ENCODE data around the gene DIDO1.

Gene DIDO1

DNA sequence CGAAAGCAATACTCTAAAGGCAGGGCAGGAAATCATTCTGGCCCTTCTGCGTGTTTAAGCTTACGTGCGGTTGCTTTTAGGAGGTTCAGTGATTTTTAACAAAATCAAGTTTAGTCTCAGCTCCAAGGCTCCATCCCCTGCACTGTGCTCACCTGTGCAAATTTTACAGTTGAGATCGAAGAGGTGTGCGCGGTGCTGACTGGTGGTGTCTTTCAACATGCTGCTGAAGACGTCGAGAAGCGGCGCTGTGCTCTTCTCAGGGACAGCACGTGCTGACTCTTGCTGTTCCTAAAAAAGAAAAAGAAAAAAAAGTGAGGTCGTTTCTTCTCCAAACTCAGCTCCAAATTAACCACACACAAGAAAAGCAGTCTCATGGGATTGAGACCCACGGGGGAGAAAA lies 32.0 kb downstream of the DIDO1 start:
- no peak for DNase-seq (ENCODE audit: low spot score)

DNA sequence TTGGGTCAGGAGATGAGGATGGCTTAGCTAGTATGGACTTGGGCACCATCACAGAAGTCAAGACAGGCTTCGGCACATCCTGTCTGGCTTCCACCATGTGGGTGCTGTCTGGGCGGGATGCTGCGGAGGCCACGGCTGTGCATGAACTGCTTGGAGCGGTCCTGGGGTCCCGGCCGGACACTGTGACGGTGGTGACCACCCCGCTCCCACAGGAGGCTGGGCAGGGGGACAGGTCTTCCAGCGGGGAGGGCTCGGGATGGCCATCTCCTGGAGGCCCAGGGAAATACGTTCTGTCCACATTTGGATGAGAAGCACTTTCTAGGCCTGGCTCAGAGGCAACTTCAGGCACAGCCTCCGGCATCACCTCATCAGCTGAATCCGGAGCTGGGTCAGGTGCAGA lies 32.6 kb downstream of the DIDO1 start:
- DNase-seq (ENCODE audit: low spot score) = no peak

DNA sequence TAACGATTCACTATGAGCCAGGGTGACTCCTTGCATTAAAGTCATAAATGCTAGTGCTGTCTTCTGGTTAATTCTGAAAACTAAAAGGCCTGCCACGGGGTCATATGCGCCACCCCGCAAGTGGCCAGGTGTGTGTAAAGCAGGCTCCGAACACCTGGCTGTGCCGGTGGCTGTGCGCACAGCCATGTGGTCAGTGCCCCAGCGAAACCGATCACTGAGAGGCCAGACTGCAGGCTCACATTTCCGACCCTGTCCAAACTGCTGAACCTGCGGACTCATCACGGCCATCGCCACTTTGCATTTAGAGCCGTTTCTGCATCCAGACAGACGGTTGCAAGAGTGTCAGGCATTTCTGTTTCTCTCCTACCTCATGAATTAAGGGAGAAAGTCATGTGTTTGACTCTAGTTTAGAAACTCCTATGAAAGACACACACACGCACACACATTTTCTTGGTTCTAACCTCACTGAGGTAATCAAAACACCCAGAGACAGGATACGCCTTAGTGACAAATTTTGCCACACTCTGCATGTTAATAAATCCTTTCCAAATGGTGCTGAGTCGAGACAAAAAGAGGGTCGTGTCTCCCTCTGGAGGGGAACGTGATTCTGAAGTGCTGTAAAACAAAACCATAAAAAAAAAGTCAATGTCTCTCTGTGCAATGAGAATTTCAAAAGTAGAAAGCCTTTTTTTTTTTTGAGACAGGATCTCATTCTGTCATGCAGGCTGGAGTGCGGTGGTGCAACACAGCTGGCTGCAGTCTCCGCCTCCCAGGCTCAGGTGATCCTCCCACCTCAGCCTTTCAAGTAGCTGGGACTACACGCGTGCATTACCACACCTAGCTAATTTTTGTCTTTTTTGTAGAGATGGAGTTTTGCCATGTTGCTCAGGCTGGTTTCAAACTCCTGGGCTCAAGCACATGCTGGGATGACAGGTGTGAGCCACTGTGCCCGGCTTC lies 33.7 kb downstream of the DIDO1 start:
- DNase-seq (ENCODE audit: low spot score) = no peak

DNA sequence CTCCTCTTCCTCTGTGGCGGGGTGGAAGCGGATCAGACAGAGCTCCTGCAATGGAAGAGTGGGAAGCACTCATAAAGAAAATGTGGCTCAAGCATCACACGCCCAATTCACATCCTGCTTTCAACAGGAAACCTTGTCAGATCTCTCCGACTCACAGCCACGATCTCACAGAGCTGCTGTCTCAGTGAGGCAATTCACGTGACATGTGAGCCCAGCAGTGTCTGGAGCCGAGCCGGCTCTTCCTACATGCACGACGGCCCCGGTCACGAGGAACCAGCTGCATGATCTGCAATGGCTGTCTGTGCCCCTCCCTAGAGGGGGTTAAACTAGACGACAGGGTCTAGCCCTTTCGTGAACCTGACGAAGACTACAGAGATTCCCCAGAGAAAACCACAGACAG lies 35.2 kb downstream of the DIDO1 start:
- DNase-seq (ENCODE audit: low spot score) = no peak

DNA sequence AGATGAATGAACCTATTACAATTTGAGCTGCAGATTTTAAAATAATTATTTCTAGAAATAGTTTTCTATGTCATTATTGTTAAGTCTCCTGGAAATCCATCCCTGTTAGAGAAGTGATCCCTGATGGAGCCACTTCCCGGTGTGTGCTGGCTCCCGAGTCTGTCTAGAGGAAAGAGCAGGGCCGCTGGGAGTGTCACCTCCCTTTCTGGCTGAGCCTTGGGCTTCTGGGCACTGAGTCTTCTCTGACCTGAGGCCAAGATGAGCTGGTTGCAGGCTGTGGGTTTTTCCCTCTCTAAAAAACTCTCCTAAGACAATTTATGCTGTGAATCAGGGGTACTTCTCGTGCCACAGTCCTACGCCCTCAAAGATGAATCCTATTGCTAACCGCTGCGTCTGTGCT lies 35.9 kb downstream of the DIDO1 start:
- peak; percentile 31 for DNase-seq (ENCODE audit: low spot score)

DNA sequence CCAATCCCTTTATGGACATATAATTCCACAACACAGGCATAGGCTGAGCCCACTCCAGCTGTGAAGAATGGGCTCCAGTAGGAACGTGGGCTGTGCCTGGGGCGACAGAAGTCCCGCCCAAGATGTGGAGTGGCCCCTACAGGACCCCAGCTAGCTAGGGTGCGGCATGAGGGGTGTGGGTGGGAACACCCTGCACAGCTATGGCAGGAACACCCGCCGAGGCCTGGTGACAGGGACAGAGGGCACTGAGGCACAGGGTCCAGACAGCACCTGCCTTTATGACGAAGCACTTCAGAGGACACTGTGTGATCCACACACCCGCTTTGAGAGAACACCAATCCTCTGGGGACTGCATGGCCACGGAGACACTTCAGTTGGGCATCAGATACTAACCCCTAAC lies 36.4 kb downstream of the DIDO1 start:
- no peak for DNase-seq (ENCODE audit: low spot score)

DNA sequence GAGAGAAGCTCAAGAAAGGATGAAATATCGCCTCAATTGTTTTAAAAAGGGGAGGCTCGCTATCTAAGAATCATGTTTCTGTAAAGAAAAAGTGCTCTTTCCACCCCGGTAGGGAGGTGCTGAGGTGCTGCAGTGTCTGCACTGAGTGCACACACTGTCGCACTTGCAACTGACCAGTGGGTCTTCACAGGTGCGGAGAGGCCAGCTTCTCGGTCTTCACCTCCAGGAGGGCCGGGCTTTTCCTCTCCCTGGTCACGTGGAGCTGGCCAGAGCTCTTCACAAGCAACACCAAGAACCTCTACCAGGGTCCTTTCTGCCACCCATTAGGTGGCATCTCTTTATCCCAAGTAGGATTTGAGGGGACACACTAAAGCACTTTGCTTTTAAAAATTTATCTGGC lies 36.9 kb downstream of the DIDO1 start:
- no peak for DNase-seq (ENCODE audit: low spot score)

DNA sequence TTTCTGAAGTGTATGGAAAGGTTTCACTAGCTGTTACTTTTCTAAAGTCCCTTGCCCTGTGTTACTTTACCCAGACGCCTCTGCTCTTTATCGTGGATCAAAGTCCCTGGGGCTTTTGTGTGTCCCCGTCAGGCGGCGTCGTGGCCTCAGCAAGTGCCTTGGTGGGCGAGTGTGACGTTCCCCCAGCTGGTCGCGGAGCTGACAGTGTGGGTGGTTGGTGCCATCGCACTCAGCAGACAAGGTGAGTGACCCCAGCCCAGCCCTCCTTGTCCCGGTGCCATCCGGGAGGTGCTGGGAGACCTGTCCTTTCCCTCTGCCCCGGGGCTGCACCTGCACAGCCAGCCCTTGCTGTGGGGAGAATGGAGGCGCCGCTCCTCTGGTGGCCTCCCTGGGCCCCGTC lies 37.4 kb downstream of the DIDO1 start:
- no peak for DNase-seq (ENCODE audit: low spot score)

DNA sequence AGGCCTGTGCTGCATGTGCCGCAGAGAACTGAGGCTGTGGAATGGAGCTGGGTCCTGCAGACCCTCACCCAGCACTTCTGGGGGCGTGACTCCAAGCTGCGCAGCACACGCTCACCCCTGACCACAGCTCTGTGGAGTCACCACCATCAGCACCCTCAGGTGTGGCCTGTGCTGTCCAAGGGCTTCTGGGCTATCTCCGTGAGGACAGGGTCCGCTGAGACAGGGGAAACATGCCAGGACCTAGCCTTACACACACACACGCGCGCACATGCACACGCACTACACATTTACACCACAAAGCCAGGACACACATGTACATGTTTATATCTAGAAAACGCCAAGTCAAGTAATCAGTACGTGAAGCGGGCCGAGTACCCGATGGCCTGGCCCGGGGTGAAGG lies 37.9 kb downstream of the DIDO1 start:
- no peak for DNase-seq (ENCODE audit: low spot score)

DNA sequence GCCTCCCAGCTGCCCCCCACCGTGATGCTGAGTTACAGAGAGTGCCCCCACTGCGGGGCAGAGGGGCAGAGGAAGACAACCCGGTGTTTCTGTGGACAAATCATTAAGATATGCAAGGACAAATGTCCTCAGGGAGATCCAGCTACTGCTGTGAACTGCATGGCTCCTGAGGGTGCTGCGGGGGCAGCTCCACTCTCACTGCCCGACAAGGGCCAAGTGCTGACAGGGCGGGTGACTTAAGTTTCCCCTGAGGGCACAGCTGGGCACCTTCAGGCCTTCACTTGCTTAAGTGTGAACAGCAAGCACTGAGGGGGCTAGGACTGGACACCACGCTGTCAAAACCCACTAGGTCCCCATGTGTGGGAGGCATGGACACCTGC lies 38.5 kb downstream of the DIDO1 start:
- no peak for DNase-seq (ENCODE audit: low spot score)

DNA sequence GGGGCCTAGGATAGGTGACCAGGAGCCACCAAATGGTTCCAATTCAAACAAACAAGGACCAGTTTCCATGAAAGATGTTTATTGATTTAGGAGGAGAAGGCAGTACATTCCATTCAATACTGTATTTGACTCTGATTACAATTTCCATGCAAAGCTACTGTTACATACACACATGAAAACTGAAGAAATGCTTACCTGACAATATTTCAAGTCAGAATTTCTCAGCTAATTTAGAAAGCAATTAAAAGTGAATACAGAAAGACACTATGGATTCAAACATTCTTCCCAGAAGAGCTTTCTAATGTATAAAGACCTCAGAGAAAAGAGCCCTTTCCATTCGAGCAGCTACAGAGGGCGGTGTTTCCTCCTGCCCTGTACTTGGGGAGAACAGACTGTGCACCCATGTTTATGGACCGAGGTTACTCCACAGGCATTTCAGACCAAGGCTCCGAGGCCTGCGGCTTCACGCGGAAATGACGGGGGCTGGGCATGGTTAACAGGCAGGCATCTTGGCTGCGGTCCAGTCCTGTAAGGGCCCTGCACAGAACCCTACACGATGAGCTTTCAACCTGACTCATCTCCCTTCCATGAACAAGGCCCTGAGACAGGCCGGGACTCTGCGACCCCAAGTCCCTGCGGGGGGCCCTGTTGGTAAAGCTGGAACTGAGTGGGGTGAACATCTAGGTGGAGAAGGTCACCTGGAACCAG lies 39.0 kb downstream of the DIDO1 start:
- peak; percentile 39 for DNase-seq (ENCODE audit: low spot score)

DNA sequence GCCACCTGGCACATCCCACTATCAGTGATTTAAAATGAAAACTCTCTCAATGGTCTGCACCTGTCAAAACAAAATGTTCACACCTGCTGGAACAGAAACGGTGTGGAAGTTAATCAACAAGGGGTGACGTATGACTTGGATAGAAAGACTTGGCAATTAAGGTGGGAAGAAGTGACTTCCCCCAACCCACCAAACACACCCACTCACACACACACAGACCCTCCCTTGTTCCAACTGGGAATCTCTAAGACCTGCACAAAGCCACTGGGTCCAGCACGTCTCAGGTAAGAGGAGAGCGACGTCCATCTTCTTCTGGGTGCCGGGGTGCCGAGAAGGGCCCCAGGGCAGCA lies 39.6 kb downstream of the DIDO1 start:
- no peak for DNase-seq (ENCODE audit: low spot score)

DNA sequence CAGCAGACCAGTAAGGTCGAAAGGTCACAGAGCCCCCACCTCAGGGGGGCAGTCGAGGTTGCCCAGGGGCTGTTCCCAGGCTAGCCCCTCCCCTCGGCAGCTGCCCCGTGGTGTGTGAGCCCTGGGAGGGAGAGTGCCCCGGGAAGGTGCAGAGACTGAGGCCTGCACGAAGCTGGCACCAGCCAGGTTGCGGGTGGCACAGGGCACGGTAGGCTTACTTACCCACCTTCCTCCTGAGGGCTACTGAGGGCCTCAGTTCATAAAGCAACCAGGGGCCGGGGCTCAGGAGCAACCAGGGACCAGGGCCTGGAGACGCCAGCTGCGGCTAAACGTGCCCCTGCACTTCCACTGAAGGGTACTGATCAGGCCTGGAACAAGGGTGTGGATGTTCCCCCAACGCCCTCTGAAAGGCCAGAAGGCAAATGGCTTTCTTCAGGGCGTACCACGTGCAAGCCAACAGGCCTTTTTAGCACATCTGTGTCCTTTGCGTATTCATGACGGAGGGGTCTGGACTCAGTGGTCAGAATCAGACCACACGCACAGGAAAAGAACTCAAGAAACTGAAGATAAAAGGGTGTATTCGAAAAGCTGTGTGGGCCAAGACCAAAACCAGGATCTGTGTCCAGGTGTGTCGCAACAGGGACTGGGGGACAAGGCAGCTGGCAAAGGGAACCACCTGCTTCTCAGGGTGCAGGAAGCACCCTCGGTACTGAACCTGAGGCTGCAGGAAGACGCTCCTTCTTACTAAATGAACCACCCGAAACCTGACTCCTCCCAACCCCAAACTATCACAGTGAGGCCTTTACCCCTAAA lies 40.2 kb downstream of the DIDO1 start:
- no peak for DNase-seq (ENCODE audit: low spot score)

DNA sequence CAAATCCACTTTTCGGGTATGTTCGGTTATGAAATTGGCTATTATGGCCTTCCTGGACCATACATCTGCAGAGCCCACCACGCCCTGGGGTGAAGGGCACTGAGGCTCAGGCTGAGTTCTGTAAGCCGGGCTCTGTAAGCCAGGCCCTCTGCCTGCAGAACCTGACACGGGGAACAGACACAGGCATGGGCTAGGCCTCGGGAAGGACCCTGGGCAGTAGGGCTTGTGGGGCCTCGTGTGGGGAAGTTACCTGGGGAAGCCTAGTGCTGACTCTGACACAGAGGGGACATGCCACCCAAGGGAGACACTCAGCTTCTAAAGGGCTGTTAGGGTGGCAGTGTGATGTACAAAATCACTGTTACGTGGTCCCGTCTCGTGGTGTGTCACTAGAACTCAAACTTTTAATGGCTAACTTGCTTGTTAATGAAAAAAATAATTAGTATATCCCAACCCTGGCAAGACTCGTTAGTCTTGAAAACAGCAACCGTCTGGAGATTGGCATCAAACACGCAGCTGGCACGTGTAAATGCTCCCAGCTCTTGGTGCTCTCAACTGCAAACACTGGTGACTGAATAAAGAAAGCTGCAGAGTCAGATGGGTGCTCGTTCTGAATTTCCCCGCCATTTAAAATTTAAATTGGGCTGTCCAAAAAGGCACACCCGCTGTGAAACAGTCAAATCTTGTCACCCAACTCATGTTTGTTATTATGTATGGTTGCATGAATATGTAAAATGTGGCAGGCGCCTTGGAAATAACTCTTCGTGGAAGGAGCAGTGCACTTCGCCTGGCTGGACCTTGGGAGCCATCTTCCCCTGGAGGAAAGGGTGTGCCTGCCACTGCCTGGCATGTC lies 41.0 kb downstream of the DIDO1 start:
- DNase-seq (ENCODE audit: low spot score) = no peak

DNA sequence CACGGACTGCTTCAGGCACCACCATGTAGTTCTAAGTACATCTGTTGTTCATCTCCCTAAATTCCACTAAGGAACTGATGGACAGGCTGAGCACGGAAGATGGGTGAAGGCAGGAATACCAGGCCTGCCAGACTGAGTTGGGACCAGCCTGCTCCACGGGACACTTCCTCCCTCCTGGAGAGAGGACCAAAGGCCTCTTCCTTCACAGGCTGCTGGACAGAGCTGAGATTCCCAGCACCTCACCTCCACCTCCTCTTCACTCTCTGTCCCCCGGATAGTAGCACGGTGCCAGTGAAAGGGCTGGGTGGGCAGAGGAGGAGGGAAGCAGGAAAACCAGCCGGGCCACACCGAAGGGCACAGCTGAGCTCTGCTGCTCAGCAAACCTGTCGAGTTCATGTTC lies 41.7 kb downstream of the DIDO1 start:
- DNase-seq (ENCODE audit: low spot score) = no peak

DNA sequence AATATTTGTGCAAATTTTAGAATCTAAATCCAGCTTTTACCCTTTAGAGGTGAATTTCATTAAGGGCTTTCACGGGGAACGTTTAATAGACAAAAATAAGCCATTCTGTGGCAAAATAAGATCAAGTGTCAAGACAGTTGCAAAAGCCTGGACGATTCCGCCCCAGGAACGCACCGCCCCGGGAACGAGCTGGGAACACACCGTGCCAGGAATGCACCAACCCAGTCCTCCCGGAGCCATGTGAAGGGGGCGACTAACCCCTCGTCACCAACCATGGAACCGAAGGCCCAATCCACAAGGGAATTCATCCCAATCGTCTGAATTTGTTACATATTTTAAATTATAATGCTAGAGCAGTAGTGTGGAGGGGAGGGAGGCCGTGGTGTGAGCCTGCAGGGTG lies 43.9 kb downstream of the DIDO1 start:
- no peak for DNase-seq (ENCODE audit: low spot score)

DNA sequence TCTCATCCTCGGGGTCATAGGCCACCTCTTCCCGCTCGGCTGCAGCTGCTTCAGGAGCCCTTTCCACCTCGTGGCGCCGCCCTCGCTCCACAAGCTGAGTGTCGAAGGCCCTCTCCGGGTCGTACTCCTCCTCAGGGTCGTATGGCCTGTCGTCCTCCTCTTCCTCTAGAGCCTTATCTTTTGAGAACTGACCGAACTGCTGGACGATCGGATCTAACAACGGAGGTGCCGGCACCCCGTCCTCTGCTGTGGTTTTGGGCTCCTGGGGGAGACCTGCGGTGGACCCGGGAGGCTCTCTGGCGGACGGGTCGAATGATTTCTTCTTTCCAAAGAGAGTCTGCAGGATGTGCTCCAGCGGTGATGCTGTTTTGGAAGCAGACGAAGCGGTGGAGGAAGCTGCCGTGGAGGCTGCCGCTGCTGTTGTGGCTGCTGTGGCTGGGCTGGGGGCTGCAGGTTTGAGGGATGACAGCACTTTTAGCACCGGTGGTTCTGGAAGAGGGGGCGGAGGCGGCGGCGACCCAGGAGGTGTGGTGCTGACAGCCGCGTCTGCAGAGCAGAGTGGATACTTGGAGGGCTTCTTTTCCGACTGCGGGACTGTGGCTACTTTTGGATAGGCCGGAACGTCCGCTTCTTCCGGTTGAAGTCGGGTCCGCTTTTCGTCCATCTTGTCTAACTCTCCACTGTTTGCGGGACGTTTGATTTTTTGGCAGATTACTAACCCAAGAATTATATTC lies 44.5 kb downstream of the DIDO1 start:
- no peak for DNase-seq (ENCODE audit: low spot score)

DNA sequence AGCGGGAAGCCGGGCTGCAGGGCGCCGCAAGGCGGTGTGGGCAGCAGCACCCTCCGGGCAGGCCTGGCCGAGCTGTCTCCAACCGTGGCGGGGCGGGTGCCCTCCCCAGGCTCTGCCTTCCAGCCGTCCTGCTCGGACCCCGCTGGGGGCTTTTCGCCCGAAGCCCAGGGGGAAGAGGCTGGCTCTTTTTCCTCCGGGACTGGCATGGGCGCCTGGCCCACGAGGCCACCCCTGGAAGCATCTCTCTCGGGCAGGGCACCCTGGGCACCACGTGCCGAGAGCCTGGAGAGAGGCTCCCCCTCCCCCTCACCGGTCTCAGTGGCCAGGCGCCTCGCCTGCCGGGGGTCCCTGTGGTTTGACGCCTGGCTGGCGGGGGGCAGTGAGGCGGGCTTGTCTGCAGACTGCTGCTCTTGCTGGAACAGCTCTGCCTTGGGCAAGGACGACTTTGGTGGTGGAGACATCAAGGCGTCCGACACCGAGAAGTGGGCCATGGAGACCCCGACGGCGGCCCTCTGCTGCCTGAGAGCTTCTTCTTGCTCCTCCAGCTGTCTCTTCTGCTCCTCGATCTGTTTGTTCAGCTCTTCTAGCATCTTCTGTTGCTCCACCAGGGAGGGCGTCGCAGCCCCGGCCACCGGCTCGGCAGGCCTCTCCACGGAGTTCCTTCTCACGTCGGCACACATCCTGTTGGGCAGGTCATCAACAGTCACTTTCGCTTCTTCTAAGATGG lies 45.2 kb downstream of the DIDO1 start:
- no peak for DNase-seq (ENCODE audit: low spot score)

DNA sequence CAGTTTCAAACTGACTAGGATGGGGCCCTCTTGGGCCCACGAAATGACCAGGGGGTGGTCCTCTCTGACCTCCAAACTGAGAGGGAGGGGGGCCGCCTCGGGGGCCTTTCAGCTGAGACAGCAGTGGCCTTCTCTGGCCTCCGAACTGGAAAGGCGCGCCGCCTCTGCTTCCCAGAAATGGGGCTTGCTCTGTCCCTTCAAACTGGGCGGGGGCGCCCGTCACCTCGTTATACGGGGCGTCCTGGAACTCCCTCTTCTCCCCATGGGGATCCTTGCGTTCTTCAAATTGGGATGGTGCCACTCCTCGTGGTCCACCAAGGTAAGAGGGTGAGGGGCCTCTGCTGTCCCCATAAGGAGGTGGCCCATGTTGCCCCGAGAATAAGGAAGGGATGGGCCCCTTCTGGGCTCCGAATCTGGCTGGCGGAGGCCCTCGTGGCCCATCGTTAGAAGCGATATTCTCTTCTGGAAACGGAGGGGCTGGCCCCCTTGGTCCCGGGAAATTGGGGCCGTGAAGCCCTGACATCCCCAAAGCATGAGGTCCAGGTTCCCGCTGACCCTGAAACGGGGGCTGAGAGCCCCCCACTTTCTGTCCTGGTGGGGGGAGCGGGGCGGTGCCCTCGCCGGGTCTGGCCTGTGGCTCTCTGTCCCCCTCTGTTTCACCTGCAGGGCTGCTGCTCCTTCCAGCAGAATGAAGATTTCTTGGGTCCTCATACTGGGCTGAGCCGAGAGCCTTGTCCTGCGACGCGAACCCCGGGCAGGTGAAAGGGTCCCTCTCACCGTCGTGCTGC lies 46.0 kb downstream of the DIDO1 start:
- no peak for DNase-seq (ENCODE audit: low spot score)

Measured in Ammon's horn (tissue), 1 donor.